Midbrain (tissue), 1 donor: ENCODE measurements around the gene KIF20B.

Experiments
- DNase-seq: peaks from one replicate; lab custom pipeline; 2025; lab: John Stamatoyannopoulos, UW

The KIF20B gene

GRCh38 chr10:89701242-89702120, at the start of gene KIF20B:
KIF20B (plus strand) TSS chr10:89701590; CDS start chr10:89705295, 3,705 bp downstream.
- DNase-seq = peak; percentile 98

- no peak for DNase-seq
These were observed 49.3 kb upstream of the KIF20B start for GRCh38 chr10:89651916-89652573.

- DNase-seq = no peak
These were observed 48.5 kb upstream of the KIF20B start for GRCh38 chr10:89652806-89653370.

GRCh38 chr10:89653410-89653869, 48.0 kb upstream of the KIF20B start:
- no peak for DNase-seq

GRCh38 chr10:89655722-89656121, 45.7 kb upstream of the KIF20B start:
- DNase-seq = no peak

GRCh38 chr10:89657302-89657701, 44.1 kb upstream of the KIF20B start:
- DNase-seq = no peak

- no peak for DNase-seq
These were observed 42.0 kb upstream of the KIF20B start for GRCh38 chr10:89659143-89660131.

- DNase-seq = no peak
These were observed 38.8 kb upstream of the KIF20B start for GRCh38 chr10:89662596-89662995.

GRCh38 chr10:89663144-89663543, 38.2 kb upstream of the KIF20B start:
- DNase-seq = no peak

- DNase-seq = no peak
These were observed 37.2 kb upstream of the KIF20B start for GRCh38 chr10:89664203-89664602.

- DNase-seq = no peak
These were observed 36.1 kb upstream of the KIF20B start for GRCh38 chr10:89665302-89665701.

- no peak for DNase-seq
These were observed 35.3 kb upstream of the KIF20B start for GRCh38 chr10:89666138-89666537.

- DNase-seq = no peak
These were observed 32.9 kb upstream of the KIF20B start for GRCh38 chr10:89668386-89669071.

- no peak for DNase-seq
These were observed 31.4 kb upstream of the KIF20B start for GRCh38 chr10:89669985-89670384.

GRCh38 chr10:89670926-89671325, 30.5 kb upstream of the KIF20B start:
- DNase-seq = no peak

GRCh38 chr10:89677341-89677740, 24.0 kb upstream of the KIF20B start:
- DNase-seq = no peak

GRCh38 chr10:89679986-89680385, 21.4 kb upstream of the KIF20B start:
- no peak for DNase-seq

GRCh38 chr10:89683883-89684282, 17.5 kb upstream of the KIF20B start:
- DNase-seq = no peak

GRCh38 chr10:89684604-89685003, 16.8 kb upstream of the KIF20B start:
- no peak for DNase-seq

GRCh38 chr10:89685936-89686335, 15.5 kb upstream of the KIF20B start:
- DNase-seq = no peak

- DNase-seq = no peak
These were observed 11.4 kb upstream of the KIF20B start for GRCh38 chr10:89690027-89690426.
